Transverse colon (tissue), 3 donors: Measurements from ENCODE around the gene MSI2.

Experiments used
- POLR2A ChIP-seq: fragments of 450-650 bp; IDR thresholded peaks from one replicate; pipeline ENCODE4 v1.6.1; 2016; ENCODE audit warnings: antibody characterized with exemption, mild to moderate bottlenecking, moderate library complexity
- POLR2AphosphoS5 ChIP-seq, 3 donors: sonication (generic); formaldehyde crosslinking; IDR thresholded peaks; one replicate each; pipeline ENCODE4 v1.6.1; 2016; ENCODE audit warnings: antibody characterized with exemption in 3 of 3

DNA sequence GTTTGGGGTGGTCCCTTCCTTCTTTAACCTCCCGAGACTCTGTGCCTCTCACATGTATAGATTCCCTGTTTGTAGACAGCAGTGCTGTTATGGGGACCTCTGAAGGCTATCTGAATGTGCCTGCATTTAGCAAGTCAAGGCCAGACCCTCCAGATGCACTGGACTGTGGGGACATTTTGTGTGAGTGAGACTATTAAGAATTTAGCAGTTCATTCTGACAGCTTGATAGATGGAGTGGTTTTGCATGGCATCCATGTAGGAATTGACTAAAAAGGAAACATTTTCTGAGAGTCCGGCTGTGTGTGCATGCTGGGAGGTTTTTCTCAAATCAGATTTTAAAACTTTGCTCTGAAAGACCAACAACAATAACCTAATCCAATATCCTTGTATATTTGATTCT is 226.3 kb downstream of the MSI2 start:
- TF ChIP-seq POLR2AphosphoS5 (IDR thresholded peaks at IDR 0.05) (no peak), POLR2A (no peak)
